ENCODE results near the gene ALDH3B2.
"Not testable (repeated sequence)": the region's sequence is repeated elsewhere in the genome, so short reads cannot be mapped to it uniquely, and the experiment has no call there.

The ALDH3B2 gene

DNA sequence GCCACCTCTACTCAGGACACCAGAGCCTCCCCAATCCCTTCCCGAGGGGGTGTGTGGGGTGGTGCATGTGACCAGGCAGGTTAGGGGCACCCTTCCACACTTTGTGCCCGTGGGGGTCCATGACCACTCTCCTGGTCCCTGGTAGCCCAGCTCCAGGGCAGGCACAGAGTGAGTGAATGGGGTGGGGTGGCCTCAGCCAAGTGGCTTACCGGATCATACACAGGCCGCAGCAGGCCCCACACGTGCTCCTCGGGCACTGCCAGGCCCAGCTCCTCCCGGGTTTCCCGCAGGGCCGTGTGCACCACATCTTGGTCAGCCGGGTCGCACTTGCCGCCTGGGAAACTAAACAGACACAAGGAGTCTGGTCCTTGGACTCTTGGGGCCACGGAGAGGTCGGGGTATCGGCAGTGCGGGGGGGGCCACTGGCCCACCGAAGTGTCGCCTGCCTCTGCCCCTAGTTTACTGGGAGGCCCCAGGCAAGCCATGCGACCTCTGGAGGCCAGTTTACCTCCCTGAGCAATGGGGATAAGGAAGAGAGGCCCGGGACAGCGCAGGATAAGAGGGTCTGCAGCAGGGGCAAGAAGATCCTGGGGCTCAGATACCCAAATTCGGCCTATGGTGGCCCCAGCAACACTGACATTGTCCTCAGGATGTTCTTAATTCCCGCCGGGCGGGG, 45.6 kb downstream of the ALDH3B2 start:
- no peak for DNase-seq

DNA sequence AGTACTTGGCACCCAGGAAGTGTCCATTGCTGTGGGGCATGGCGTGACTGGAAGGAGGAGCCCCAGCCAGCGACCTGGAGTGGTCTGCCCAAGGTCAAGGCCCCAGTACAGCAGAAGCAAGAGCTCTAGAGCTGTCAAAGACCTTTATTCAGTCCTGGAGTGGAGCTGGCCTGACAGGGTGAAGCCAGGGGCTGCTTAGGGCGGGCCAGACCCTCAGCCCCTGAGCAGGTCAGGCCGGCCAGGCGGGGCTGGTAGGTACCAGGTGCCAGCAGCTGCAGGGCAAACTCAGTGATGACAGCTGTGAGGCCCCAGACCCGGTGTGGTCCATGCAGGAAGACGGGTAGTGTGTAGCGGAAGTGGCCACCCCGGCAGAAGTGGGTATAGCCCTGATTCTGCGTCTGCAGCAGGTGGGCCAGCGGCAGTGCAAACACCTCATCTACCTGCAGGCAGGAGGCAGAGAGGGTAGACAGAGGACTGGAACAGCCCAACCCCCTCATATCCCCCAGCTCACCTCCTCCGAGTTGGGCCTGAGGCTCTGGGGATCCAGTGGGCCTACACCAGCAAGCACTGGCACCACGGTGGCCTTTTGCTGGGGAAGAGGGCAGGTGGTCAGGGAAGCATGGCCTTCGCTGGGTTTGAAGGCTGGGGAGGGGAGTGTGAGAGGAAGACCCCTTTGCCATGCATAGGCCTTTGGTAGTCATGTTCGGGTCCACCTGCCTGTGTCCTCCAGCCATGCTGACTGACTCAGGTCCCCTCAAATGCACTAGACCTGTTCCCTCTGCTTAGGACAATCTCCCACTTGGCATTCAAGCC, 46.4 kb downstream of the ALDH3B2 start:
- no peak for DNase-seq

GRCh38 chr11:67627441-67627811, 47.0 kb downstream of the ALDH3B2 start:
- no peak for DNase-seq

DNA sequence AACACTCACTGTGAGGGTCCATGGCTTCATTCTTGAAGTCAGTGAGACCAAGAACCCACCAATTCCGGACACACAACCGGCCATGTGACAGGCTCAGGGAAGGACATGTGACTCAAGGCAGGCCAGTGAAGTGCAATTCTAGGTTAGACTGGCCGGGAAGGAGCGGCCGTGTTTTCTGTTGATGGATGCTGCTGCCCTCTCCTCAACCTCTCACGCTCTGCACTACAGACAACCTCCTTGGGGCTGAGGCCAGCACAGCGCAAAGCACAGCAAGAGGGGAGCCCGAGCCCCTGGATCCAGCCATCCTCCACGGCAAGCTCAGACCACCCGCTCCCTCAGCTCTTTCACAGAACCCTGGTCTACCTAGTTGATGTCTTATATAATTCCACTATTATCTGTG, 47.5 kb downstream of the ALDH3B2 start:
- DNase-seq, result no peak

- not testable (repeated sequence) for DNase-seq
Observed at GRCh38 chr11:67626131-67626833, 48.1 kb downstream of the ALDH3B2 start.

DNA sequence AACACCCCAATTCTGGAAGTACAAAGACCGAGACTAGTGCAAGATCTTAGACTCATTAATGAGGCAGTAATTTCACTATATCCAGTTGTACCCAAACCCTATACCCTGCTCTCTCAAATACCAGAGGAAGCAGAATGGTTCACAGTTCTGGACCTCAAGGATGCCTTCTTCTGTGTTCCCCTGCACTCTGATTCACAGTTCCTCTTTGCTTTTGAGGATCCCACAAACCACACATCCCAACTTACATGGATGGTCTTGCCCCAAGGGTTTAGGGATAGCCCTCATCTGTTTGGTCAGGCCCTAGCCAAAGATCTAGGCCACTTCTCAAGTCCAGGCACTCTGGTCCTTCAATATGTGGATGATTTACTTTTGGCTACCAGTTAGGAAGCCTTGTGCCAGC, 50.6 kb downstream of the ALDH3B2 start:
- not testable (repeated sequence) for DNase-seq

DNA sequence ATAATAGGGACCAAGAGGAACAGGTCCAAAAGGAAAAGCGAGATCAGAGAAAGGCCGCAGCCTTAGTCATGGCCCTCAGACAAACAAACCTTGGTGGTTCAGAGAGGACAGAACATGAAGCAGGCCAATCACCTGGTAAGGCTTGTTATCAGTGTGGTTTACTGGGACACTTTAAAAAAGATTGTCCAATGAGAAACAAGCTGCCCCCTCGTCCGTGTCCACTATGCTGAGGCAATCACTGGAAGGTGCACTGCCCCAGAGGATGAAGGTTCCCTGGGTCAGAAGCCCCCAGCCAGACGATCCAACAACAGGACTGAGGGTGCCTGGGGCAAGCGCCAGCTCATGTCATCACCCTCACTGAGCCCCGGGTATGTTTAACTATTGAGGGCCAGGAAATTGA, 51.5 kb downstream of the ALDH3B2 start:
- DNase-seq, result not testable (repeated sequence)

- DNase-seq, result not testable (repeated sequence)
Observed at GRCh38 chr11:67621928-67622327, 52.5 kb downstream of the ALDH3B2 start.

DNA sequence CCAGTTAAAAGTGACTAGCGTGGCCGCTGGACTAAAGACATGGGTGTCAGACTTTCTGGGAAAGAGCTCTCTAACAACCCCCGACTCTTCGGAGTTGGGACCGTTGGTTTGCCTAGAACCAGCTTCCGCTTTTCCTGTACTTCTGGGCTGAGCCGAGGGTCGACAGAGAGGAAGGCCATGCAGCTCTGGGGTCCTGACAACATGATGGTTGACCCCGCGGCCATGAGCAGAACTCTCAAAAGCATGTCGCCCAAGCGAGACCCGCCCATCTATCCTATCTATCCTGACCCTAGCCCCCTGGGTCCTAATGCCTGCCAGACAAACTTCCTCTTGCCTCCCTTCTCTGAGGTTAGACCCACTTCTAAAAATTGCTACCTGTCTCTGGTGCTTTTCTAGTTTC, 53.8 kb downstream of the ALDH3B2 start:
- not testable (repeated sequence) for DNase-seq

DNA sequence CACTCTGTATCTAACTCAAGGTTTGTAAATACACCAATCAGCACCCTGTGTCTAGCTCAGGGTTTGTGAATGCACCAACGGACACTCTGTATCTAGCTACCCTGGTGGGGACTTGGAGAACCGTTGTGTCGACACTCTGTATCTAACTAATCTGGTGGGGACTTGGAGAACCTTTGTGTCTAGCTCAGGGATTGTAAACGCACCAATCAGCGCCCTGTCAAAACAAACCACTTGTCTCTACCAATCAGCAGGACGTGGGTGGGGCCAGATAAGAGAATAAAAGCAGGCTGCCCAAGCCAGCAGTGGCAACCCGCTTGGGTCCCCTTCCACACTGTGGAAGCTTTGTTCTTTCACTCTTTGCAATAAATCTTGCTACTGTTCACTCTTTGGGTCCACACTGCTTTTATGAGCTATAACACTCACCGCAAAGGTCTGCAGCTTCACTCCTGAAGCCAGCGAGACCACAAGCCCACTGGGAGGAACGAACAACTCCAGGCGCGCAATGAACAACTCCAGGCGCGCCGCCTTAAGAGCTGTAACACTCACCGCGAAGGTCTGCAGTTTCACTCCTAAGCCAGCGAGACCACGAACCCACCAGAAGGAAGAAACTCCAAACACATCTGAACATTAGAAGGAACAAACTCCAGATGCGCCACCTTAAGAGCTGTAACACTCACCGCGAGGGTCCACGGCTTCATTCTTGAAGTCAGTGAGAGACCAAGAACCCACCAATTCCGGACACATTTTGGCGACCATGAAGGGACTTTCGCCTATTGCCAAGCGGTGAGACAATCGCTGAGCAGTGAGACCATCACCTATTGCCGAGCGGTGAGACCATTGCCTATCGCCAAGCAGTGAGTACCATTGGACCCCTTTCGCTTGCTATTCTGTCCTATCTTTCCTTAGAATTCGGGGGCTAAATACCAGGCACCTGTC, 54.5 kb downstream of the ALDH3B2 start:
- not testable (repeated sequence) for DNase-seq

DNA sequence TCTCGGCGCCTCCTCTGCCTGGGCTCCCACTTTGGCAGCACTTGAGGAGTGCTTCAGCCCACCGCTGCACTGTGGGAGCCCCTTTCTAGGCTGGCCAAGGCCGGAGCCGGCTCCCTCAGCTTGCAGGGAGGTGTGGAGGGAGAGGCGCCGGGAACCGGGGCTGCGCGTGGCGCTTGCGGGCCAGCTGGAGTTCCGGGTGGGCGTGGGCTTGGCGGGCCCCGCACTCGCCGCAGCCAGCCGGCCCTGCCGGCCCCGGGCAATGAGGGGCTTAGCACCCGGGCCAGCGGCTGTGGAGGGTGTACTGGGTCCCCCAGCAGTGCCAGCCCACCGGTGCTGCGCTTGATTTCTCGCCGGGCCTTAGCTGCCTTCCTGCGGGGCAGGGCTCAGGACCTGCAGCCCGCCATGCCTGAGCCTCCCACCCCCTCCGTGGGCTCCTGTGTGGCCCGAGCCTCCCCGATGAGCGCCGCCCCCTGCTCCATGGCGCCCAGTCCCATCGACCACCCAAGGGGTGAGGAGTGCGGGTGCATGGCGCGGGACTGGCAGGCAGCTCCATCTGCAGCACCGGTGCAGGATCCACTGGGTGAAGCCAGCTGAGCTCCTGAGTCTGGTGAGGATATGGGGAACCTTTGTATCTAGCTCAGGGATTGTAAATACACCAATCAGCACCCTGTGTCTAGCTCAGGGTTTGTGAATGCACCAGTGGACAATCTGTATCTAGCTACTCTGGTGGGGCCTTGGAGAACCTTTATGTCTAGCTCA, 55.3 kb downstream of the ALDH3B2 start:
- DNase-seq, result not testable (repeated sequence)

DNA sequence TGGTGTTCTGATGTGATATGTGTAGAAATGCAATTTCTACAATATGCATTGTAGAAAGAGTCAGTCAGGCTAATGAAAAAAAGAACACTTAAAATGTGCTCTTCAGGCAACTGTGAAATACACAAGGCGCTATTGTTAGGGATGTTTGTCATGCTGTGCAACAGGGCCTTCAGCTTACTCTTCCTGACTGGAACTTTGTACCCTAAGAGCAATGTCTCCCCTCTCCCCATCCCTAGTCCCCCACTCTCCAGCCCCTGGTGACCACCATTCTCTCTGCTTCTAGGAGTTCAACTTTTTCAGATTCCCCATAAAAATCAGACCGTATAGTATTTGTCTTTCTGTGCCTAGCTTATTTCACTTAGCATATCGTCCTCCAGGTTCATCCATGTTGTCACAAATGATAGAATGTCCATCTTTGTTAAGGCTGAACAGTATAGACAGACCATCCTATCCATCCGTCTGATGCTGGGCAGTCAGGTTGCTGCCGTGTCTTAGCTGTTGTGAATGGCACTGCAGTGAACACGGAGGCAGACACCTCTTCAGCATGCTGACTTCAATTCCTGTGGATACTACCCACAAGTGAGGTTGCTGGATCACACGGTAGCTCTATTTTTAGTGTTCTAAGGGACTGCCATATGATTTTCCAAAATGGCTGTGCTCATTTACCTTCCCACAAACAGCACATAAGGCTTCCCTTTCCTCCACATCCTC, 57.0 kb downstream of the ALDH3B2 start:
- no peak for DNase-seq

- no peak for DNase-seq
Observed at GRCh38 chr11:67616431-67617242, 57.8 kb downstream of the ALDH3B2 start.

DNA sequence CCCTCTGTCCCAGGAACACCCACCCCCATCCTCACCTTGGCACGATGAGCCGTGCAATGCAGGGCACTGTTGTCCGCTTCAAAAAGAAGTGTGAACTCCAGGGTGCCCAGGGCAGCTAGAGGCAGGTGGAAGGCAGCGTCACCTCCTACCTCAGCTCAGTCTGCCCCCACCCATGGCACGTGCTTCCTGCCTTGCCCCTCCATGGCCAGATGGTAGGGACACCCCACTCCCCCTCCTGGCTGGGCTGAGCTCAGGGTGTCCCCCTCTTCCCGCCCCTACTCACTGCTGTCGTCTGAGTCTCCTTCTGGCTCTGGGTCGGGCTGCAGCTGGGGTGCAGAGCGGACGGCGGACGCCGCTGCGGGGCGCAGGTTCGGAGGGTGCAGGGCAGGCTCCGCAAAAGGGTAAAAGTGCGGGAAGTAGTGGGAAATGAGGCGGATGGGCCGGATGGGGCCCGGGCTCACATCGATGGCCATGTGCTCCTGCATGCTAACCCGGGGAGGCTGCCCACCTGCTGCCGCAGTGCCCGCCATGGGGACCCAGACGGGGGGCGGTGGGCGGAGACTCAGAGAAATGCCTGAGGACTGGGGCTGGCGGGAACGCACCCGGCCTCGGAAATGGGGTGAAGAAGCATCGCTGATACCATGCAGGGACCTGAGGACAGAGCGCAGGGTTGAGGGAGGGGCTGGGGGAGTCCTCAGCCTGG, 58.5 kb downstream of the ALDH3B2 start:
- DNase-seq, result no peak

DNA sequence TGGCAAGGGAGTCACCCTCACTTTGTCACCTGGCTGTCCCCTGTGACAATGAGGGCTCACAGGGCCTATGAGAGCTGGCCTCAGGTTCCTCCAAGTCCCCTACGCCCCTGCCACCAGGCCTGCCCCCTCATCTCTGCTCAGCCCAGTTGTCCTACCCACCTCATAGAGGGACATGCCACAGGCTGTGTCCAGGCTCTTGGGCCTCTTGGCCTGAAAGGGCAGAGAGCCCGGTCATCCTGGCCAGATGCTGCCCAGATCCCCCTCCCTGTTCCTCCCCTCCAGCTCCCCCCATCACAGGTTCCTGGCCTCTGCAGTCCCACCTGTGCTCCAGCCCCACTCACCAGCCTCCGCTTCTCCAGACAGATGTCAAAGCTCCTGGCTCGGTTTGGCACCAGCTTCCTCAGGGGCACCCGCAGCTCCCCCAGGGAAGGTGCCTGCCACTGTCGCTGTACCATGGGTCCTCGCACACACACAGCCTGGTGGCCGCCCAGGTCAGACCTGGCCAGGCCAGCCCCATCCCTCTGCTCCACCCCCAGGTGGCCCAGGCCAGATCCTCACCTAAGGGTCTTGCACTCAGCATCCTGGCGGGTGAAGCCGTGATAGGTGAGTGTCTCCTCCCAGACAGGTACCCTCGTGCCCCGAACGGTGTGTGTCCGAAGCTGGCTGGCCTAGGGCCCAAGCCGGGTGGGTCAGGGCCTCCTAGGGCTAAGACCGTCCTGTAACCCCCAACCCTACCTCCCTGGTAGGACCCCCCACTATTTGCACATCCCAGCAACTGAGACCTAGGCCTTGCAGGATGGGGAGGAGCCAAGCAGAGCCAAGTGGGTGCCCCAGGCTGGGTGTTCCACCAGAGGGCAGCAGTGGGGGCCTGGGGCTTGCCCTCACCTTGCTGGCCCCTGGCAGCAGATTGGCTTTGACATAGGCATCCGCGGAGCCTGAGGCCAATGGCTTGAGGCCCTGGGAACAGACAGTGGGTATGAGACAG, 59.4 kb downstream of the ALDH3B2 start:
- no peak for DNase-seq

DNA sequence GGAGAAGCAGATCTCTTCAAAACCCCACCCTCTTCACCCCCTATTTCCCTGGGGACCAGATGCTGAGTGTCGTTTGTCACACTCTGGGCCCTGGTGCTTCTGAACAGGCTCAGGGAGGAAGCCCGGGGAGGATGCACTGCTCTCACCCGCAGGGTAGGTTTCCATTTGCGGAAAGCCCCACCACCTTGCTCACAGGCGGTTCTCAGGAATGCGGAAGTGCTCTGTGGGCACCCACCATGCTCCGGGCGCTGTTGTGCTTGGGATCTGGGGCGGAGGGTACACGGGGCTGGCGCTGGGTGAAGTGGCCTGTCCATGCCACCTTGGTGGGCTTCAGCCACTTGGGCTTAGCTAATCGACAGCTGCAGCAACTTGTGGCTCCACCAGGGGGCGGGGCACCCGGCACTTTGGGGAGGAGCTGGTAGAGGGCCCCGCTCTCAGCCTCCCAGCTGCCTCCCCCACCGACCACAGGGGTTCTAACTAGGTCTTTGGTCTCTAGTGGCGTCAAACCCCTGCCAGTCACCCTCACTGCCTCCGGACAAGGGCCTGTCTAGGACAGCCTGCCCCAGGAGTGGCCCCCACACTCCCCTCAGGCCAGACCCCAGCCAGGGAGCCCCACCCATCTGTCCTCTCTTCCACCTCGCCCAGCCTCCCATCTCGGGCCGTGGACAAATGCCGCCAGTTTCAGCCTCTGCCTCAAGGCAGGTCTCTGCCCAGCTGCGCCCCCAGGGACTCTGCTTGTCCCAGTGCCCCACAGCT, 60.3 kb downstream of the ALDH3B2 start:
- no peak for DNase-seq

DNA sequence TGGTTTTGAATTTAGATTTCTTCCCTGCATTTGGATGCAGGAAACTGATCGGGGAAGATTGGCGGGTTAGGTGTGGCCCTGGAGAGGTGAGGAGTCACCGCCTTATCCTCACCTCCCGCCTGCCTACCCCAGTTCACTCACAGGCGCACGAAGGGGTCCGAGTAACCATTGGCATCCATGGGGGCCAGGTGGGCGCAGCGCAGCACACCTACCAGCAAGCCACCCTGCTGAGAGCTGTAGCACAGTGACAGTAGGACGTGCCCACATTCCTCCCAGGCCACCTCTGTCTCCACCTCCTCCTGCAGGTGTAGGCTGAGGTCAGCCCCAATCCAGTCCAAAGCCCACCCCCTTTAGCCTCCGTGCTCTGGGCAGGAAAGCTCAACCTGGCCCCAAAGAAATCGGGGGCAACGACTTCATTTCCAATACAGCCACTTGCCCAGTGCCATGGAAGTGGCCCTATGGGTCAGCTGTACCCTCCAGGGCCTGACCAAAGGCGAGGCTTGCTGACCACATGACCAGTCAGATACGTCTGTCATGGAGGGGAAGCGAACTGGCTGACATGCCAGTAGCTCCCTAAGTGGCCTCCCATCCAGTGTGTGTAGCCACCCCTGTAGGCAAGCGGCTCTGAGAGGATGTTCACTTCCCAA, 61.0 kb downstream of the ALDH3B2 start:
- no peak for DNase-seq

Measured in cortex of kidney (tissue), 1 donor.